Fibroblast of skin of abdomen (primary cell): ENCODE data around the gene OR8B12. TPM values are rescaled to one million over a fixed set of nuclear protein-coding genes. Genes with fewer than 3 reads are reported as not detected.

Source experiments
- DNase-seq: peaks from one replicate; pipeline ENCODE4 v3.0.0-alpha.2; 2013
- polyA plus RNA-seq, 2 experiments: library from polyadenylated mRNA; unstranded; fragments of 120-200 nt; gene quantifications; one replicate each; pipeline ENCODE4 v1.2.1, GENCODE V29; 2013; ENCODE audit not compliant: insufficient read length in 2 of 2

The OR8B12 gene
- not detected for polyA plus RNA-seq (2013, experiment 1 of 2; ENCODE audit: insufficient read length)
- polyA plus RNA-seq (2013, experiment 2 of 2; ENCODE audit: insufficient read length), result not detected

DNA sequence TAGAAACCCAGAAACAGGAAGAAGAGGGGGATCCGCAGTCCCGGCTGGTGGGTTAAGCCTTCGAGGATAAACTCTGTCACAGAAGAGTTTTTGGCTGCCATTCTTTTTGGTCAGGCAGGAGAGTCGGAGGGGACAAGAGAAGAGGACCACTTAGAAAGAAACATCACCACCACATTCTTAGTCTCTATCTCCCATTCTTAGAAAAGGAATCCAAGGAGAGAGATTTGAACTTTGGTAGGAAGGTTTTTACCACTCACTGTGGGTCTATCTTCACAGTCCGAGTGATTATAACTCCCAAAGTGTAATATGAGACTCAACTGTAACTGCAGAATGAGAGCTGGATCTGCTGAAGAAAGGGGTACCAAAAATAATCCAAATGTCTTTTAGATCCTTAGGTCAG is at the start of gene OR8B12:
Gene OR8B12 (minus strand): TSS at position 101 of the 400 bp plus-strand sequence. CDS start 0 bp downstream, at position 101.
- DNase-seq, result no peak

DNA sequence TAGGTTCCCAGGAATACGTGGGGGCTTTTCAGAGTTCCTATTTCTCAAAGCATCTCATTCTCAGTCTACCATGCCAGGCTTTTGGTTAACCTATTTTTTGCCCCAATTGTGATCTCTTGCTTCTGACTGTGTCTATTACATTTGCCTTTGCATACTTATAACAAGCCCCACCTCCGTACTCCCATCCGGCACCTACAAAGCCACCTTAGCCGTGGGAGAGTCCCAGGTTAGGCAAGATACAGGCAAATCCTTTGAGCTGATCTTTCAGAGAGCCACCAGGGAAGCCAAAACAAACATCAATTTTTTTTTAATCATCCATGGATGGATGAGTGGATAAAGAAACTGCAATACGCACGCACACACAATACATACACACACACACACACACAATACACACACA is 49.2 kb upstream of the OR8B12 start:
- DNase-seq, result no peak

DNA sequence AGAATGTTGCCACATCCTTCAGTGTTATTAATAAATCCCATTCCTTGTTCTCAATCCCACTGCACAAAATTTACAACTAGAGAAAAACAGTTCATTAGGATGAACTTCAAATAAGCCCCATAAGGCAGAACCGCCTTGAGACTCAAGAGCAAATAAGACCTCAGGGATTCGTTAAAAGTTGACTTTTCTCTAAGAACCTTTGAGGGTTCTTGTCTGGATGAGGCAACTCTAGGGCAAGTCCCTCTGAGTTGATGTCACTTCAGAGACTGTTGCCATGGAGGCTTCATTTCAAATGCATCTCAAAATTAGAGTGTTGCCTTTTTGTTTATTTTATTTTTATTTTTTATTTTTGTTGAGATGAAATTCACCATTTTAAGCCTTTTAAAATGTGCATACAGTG is 48.0 kb upstream of the OR8B12 start:
- no peak for DNase-seq

GRCh38 chr11:124586238-124586860 is 42.9 kb upstream of the OR8B12 start:
- DNase-seq, result peak; percentile 58

DNA sequence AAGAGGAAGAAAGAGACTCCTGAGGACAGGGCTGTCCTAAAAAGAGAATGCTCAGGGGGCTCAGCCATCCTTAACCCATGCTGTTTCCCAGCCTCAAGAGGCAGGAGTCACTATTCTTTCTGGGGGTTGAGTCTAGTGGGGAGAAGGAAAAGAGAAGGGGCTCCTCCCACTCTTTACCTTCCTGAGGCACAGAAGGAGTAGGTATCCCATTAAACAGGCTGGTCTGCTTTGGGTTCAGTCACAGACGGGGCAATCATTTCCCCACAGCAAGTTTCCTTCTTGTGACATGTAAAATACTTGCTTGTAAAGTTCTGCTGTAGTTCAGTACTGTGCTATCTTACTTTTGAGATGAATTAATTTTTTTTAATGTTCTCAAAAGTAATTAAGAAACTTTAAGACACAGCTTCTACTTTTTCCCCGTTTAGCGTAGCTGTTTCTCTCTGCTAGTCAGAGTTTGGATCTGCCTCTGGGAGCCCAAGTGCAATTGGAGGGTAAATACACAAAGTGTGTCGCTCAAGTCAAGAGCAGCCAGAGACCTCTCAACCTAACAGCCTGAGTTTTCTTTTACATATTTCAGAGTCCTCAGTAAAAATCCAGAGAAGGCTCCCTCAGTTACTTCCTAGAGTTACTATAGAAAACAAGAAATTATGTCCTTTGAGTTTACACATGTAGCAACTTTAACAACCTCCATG is 41.4 kb upstream of the OR8B12 start:
- DNase-seq, result no peak

DNA sequence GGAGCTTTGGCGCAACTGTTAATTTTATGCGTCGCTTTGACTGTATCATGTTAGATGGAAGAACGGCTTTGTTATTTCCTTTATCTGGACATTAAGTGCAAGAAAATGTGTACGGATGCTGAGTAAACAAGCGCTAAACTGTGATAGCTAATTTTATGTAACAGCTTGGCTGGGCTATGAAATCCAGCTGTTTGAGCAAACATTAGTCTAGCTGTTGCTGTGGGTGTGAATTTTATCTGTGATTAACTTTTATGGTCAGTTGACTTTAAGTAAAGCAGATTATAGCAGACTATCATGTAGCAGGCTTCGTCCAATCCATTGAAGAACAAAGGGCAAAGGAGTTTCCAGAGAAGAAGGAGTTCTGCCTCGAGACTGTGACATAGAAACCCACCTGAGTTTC is 40.3 kb upstream of the OR8B12 start:
- no peak for DNase-seq

- no peak for DNase-seq
Measured at GRCh38 chr11:124582565-124582964, 39.1 kb upstream of the OR8B12 start.

DNA sequence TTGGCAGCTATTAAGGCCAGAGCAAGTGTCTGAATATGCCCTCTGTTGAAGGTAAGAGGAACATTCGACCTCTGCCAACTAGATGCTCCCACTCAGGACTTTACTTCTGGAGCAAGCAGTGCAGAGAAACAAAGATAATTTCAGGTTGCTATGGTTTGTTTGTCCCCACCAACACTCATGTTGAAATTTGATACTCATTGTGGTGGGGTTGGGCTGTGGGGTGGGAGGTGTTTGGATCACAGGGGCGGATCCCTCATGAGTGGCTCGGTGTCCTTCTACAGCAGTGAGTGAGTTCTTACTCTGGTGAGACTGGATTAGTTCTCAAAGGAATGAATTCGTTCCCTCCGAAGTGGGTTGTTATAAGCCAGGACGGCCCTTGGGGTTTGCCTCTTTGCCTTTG is 38.4 kb upstream of the OR8B12 start:
- DNase-seq, result no peak

DNA sequence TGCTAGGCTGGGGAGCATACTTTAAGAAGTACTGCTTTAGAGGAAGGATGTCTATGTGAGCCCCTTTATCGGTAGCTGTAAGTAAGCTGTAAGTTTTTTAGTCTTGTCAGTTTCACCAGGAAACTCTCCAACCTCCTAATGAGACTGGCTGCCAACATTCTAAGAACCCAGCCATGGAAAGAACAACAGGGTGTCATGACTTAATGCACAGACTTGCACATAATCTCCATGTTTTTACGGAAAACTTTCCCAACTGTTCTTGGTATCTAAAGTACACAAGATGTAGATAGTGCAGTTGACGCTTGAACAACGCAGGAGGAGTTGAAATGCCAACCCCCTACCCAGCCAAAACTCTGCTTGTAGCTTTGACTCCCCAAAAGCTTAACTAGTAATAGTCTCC is 35.3 kb upstream of the OR8B12 start:
- DNase-seq, result no peak

- no peak for DNase-seq
Measured at GRCh38 chr11:124577716-124578427, 34.4 kb upstream of the OR8B12 start.

DNA sequence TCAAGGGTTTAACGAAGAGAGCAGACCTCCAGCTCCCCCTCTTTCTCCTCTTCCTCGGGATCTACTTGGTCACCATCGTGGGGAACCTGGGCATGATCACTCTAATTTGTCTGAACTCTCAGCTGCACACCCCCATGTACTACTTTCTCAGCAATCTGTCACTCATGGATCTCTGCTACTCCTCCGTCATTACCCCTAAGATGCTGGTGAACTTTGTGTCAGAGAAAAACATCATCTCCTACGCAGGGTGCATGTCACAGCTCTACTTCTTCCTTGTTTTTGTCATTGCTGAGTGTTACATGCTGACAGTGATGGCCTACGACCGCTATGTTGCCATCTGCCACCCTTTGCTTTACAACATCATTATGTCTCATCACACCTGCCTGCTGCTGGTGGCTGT is 26.7 kb upstream of the OR8B12 start:
- DNase-seq, result no peak

- no peak for DNase-seq
Measured at GRCh38 chr11:124569697-124570096, 26.2 kb upstream of the OR8B12 start, which contains the start of gene OR8A1. Gene OR8A1 (plus strand): TSS chr11:124569997. CDS start chr11:124570120, 123 bp downstream.

- no peak for DNase-seq
Measured at GRCh38 chr11:124556828-124557227, 13.4 kb upstream of the OR8B12 start.

DNA sequence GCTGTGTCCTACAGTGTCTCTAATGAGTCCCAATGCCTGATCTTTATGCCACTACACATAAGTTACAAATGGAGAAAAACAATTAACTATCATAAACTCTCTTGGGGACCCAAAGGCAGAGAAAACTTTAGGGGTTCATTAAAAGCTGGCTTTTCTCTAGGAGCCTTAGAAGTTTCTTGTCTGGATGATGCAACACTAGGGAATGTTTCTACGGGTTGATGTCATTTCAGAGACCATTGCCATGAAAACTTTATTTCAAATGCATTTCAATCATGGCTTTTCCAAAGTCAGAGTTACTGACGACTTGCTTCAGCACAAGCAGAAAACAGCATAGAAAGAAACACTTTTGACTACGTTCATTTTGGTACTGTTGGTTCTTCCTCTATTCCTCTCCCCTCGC is 8.5 kb upstream of the OR8B12 start:
- no peak for DNase-seq

GRCh38 chr11:124551189-124551588 is 7.7 kb upstream of the OR8B12 start:
- DNase-seq, result no peak

DNA sequence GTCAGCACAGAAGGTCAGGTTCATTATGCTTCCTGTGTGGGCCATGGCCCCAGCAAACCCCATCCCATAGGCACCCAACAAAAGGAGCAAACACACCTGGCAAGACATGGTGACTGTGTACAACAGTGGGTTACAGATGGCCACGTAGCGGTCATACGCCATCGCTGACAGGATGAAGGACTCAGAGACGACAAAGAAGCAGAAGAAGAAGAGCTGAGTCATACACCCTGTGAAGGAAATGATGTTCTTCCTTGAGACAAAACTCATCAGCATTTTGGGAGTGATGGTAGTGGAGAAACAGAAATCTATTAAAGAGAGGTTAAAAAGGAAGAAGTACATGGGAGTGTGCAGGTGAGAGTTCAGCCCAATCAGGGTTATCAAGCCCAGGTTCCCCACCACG is 309 bp downstream of the OR8B12 start:
- DNase-seq, result no peak

DNA sequence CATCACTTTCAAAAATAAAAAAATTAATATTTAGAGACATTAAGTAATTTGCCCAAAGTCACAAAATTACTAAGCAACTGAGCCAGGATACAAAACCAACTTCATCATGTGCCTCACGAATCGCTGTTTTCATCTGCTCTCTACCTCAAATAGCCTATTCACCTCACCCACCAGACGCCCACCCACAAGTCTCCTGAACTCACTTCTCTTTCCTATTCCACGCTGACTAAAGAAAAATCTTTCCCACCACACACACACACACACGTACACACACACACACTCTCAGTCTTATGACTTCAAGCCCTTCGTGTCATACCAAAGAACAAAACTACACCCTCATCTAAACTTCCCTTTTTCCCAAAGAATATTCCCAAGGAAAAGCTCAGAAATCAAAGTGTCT is 2.2 kb downstream of the OR8B12 start:
- DNase-seq, result no peak

- DNase-seq, result peak; percentile 30
Measured at GRCh38 chr11:124538019-124538418, 5.4 kb downstream of the OR8B12 start.

DNA sequence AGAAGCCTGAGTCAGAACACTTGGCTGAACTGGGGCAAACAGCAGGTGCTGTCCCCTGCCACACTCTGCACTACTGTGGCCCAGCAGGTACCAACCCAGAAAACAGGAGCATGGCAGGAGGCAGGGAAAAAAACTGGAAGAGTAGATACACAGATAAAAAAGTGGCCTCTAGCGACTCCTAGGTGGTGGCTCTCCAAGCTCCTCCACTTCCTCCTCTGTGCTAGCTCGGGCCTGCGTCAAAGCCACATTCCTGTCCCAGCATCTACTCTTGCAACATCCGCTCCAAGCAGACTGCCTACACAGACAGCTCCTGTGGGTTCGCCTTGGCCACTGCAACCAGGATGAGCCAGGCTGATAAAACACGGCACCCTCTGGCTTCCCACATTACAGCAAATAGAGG is 6.9 kb downstream of the OR8B12 start:
- DNase-seq, result peak; percentile 31

DNA sequence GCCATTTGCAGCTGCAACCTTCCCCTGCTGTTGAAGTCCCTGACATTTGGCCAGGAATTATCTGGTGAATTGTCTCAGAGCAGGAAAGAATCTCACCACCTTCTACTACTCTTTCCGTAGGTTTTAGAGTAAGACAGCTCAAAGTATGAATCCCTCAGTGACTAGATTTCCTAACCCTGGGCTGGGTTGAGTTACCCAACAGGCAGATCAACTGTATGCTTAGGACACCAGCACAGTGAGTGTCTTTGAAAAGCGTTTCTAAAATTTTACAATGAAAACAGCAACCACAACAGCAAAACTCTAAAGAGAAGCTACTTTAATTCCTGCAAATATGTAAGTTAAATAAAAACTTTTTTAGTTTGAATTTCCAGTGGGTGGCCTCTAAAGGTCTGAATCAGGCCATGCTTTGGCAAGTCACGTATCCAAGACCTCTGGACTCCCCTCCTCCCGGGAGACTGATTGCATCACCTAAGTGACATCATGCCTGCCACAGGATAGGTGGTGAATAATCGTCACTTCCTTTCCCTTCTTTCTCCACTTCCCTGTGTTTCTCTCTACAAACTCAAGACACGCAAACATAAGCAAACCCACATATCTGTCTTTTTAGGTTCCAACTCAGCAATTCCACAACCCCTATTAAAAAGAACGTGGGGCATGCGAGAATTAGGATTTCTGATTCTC is 7.8 kb downstream of the OR8B12 start:
- DNase-seq, result no peak

DNA sequence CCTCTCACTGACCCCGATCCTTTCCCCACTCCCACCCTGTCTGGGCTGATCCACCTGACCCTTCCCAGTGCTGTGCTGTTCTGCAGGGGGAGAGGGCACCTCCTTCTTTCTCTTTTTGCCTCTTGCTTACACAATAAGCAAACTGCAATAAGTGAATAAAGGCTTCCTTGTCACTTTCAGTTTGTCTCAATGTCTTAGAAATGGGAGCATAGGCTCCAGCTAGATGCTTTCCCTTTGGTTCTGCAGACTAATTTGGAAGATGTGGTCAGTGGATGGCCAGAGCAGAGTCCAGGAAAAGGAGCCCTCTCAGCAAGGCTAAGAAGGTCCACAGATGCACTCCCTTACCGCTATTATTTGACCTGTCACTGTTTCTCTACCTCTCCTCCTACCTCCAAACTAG is 9.4 kb downstream of the OR8B12 start:
- DNase-seq, result no peak

DNA sequence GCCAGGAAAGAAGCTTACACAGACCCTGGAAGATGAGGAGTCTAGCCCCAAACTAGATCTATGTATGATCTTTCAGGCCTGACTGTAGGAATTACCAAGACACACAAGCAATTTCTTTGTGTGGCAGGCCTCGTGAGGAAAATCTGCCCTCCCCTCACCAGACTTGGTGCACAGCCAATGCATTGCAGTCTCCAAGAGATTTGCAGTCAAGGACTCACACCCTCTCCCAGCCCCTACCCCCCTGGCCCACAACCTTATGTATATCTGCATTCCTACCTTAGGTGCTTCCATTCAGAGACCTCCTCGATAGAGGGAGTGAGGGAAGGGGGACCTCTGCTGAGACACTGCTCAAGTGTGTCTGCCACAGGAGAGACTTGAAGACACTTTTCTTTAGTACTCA is 9.8 kb downstream of the OR8B12 start:
- no peak for DNase-seq

- DNase-seq, result no peak
Measured at GRCh38 chr11:124520550-124520854, 23.0 kb downstream of the OR8B12 start.
